ENCODE measurements around the gene TRPM2.

Gene TRPM2

DNA sequence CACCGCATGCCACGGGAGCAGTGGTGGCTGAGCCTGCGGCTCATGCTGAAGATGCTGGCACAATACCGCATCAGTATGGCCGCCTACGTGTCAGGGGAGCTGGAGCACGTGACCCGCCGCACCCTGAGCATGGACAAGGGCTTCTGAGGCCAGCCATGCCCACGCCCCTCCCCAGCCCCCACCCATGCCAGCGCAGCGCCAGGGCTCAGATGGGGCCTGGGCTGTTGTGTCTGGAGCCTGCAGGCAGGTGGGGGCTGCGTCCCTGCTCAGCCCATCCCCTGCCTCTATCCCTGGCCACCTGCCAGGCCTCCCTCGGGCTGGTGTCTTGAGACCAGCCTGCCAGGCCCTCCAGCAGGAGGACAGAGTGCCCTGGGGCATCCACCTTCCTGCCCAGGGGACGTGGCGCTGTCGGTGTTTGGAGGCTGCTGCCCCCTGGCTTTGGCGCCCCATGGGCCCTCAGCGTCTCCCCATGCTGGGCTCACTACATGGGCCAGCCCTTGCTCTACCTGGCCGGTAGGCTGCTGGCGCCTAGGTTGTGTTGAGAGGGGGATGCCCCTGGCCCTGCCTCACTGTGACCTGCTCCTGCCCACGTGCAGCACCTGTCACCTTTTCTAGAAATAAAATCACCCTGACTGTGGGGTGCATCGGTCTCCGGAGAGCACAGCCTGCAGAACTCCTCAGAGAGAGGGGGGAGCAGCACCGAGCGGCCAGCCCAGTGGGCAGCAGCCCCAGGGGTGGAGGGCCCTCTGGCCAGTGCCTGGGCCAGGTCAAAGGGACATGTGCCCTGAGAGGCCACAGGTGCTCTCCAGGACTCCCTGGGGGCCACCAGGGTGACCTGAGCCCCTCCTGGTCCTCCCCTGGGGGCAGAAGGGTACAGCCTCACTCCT is 26.5 kb upstream of the TRPM2 start:
- no peak for DNase-seq (ENCODE audit: low read depth)
- H3K4me3 ChIP-seq (ENCODE audit: low read depth, low read length): no peak overlapping the region
- no peak for TF ChIP-seq CTCF (conservative IDR thresholded peaks at IDR 0.05; ENCODE audit: low read depth, low read length)

DNA sequence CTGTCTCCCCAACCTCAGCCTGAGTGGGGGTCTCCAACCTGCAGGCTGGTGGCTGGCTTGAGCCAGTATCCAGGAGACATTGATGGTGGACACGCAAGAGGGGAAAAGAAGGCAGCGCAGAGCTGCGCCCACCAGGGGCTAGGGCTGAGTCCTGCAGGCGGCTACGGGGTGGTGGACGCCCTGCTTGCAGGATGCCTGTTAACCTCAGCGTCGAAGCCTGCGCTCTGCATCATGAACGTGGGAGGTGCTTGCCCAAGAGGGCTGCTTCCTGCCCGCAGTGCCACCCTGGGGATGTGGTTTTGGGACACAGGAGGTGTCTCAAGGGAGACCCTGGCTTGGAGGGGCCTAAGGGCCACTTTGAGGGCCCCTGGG is 25.8 kb upstream of the TRPM2 start:
- TF ChIP-seq CTCF (conservative IDR thresholded peaks at IDR 0.05; ENCODE audit: low read depth, low read length): no peak
- DNase-seq (ENCODE audit: low read depth): no peak
- no peak overlapping the region for H3K4me3 ChIP-seq (ENCODE audit: low read depth, low read length)

DNA sequence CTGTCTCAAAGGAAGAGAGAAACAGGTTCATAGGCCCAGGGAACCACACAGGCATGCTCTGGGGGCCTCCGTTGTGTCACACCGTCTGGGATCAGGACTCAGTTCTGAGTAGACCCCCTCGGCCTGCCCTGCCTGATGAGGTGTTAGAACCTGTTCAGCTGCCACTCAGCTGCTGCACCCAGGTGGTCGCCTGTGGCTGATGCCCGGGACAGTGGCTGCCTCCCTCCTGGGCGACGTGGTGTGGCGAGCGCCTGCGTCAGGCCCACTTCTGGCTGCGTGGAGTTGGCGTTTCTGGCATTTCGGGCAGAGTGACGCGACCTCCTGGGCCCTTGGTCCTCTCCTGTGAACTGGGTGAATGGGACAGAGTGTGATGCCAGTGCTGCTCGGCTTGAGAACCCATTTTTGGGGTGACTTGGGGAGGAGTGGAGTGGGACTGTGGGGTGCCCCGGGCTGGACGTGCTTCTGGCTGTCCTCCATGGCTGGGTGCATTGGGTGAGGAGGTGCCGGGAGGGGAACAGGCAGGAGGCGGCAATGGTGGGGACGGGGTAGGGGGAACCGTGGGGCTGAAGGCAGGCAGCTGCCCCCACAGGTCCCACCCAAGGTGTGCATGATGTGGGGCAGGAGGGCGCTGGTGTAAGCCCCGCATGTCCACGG is 25.1 kb upstream of the TRPM2 start:
- no peak for DNase-seq (ENCODE audit: low read depth)
- no peak overlapping the region for H3K4me3 ChIP-seq (ENCODE audit: low read depth, low read length)
- no peak for TF ChIP-seq CTCF (conservative IDR thresholded peaks at IDR 0.05; ENCODE audit: low read depth, low read length)

DNA sequence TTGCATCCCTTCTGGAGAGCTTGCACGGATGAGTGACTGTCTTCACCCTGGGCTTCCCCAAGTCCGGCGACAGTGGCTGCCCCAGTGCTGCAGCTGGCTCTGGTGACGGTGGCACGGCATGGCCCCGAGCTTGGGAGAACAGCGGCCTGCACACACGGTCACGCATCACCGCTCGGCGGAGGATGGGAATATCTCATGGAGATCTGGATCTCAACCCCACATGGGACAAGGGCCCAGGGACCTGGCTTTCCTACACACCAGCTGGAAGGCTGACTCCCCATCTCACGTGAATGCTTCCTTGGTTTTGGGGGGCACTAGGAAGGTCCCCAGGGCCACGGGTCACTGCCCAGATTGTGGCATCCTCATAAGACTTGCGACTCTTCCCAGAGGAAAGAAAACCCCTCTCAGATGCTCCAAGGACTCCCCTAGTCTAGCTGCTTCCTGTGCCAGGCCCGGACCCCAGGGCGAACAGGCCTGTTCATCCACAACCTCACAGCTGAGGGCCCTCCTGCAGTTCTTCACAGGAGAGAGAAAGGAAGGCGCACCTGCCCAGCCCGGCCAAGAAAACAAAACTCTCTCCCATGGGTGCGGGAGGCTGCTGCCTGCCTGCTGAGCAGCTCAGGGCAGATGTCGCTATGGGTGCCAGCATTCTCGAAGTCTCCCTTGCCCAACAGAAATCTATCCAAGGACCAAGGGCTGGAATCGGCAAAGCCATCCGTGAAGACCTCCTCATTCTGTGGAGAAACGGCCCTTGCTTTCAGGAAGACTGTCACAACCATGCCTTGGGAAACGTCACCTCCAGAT is 24.1 kb upstream of the TRPM2 start:
- no peak overlapping the region for H3K4me3 ChIP-seq (ENCODE audit: low read depth, low read length)
- TF ChIP-seq CTCF (conservative IDR thresholded peaks at IDR 0.05; ENCODE audit: low read depth, low read length): no peak
- DNase-seq (ENCODE audit: low read depth): no peak

DNA sequence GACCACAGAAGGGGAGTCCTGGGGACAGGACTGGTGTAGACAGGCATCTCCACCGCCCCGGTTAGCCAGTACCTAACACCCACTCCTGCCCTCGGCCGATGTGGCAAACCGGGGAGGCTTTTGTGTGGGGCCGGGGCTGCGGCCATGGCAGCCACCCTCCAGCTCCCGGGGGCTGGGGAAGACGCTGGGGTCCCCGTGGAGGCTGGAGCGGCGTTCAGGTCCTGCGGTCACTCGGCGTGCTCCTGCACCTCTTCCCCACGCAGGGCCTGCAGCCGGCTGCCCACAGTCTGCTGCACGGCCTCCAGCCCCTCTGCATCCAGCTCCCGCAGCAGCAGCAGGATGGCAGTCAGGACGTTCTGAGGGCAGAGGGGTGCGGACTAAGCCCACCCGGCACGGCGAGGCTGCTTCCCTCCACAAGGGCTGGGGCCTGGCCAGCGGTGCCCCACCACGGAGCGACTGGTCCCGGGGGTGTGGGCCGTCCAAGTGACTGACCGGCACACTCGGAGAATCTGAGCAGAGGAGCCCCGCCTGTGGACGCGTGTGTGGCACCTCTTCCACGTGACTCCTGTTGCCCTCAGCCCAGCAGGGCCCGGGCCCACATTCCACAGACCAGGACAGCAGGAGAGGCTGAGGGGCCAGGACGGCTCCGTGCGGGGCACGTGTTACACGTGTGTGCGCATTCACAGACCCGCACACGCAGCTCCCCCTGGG is 23.3 kb upstream of the TRPM2 start:
- TF ChIP-seq CTCF (conservative IDR thresholded peaks at IDR 0.05; ENCODE audit: low read depth, low read length): no peak
- no peak overlapping the region for H3K4me3 ChIP-seq (ENCODE audit: low read depth, low read length)
- DNase-seq (ENCODE audit: low read depth): no peak

- no peak for DNase-seq (ENCODE audit: low read depth)
- TF ChIP-seq CTCF (conservative IDR thresholded peaks at IDR 0.05; ENCODE audit: low read depth, low read length): no peak
- H3K4me3 ChIP-seq (ENCODE audit: low read depth, low read length): no peak overlapping the region
These were observed 22.7 kb upstream of the TRPM2 start for GRCh38 chr21:44330698-44331097.
